Smooth muscle cell of the brain vasculature (primary cell): ENCODE measurements around the gene PHTF2.

Experiments
- DNase-seq: peaks from one replicate; pipeline ENCODE4 v3.0.0-alpha.2; 2012; ENCODE audit warnings: low read depth, low spot score

PHTF2 gene

GRCh38 chr7:77877791-77878190 lies 79.2 kb downstream of the PHTF2 start:
- no peak for DNase-seq

DNA sequence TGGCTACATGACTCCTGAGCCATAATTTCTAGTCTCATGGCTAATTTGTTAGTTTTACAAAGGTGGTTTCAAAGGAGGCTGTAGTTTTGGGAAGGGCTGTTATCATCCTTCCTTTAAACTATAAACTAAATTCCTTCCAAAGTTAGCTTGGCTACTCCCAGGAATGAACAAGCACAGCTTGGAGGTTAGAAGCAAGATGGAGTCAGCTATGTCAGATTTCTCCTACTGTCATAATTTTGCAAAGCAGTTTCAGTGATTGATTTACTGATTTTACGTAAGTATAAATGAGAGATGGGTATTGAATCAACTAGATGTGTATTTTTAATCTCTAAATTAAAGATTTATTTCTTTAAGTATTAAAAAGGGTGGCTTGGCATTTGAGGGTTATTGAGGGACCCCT lies 79.9 kb downstream of the PHTF2 start:
- DNase-seq = no peak

- DNase-seq = no peak
These were observed 80.7 kb downstream of the PHTF2 start for GRCh38 chr7:77879272-77879671.

- no peak for DNase-seq
These were observed 83.3 kb downstream of the PHTF2 start for GRCh38 chr7:77881871-77882270.

DNA sequence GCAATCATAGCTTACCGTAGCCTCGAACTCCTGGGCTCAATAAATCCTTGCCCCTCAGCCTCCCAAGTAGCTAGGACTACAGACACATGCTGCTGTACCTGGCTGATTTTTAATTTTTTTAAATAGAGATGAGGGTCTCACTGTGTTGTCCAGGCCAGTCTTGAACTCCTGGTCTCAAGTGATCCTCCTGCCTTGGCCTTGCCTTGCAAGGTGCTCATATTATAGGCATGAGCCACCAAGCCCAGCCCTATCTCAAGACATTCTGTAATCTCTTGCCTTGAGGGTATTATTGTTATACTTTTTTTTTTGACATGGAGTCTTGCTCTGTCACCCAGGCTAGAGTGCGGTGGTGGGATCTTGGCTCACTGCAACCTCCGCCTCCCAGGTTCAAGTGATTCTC lies 86.6 kb downstream of the PHTF2 start:
- no peak for DNase-seq

- DNase-seq = no peak
These were observed 89.0 kb downstream of the PHTF2 start for GRCh38 chr7:77887567-77887966.

GRCh38 chr7:77888998-77889397 lies 90.4 kb downstream of the PHTF2 start:
- no peak for DNase-seq

GRCh38 chr7:77893813-77894212 lies 95.2 kb downstream of the PHTF2 start:
- DNase-seq = no peak

- DNase-seq = no peak
These were observed 96.1 kb downstream of the PHTF2 start for GRCh38 chr7:77894574-77895091.

- DNase-seq = no peak
These were observed 97.3 kb downstream of the PHTF2 start for GRCh38 chr7:77895905-77896304.

DNA sequence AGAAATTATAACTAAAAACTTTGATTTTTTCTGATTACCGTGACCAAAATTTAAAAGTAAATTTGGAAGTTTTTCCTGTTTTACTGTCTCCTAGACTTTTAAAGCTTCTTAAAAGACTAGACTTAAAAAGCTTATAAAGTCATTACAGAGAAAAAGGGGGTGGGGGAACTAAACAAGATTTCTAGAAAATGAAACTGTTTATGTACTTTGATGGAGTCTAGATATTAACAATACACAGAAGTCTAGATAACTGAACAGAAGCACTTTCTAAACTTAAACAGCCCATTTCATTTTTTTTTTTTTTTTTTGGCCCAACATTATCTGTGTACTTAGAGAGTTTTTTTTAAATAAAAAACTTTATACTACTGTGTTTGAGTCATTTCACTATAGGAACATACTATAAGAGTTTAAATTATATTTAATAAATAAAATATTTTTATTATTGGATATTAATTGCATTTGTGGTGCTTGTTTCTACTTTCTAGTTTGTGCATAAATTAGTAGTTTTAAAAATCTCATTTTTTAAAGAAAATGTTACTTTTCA lies 98.5 kb downstream of the PHTF2 start:
- DNase-seq = no peak

- DNase-seq = no peak
These were observed 100.9 kb downstream of the PHTF2 start for GRCh38 chr7:77899516-77899915.

DNA sequence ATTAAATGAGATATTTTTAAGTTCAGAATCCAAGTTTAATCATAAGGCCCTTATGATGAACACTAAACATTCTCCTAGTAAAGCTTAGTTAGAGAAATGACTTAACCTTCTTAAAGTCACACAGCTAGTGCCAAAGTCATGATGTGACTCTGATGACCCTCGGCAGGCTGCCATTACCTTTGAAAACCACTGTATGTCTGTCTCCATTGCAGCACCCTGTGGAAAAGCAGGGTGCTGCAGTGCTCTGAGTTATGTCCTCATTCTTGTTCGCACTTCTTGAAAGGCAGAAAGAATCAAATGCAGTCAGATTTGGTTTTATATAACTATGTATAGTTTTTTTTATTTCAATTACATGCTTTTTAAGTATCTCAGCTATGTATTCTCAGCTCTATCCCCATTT lies 105.0 kb downstream of the PHTF2 start:
- DNase-seq = no peak

DNA sequence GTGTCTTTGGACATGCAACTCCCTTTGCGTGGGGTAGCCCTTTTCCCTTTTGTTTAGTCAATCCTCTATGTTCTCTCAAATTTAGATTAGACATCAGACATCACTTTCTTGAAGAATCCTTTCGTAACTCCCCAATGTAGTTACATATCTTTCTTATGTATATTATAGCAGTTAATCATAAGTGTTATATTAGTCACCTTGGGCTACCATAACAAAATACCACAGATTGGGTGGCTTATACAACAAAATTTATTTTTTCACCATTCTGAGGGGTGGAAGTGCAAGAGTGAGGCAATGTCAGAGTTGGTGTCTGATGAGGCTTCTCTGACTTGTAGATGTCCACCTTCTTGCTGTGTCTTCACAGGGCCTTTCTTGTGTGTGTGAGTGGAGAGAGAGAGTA lies 105.7 kb downstream of the PHTF2 start:
- no peak for DNase-seq

GRCh38 chr7:77907281-77907680 lies 108.7 kb downstream of the PHTF2 start:
- DNase-seq = no peak

- no peak for DNase-seq
These were observed 110.1 kb downstream of the PHTF2 start for GRCh38 chr7:77908664-77909063.

DNA sequence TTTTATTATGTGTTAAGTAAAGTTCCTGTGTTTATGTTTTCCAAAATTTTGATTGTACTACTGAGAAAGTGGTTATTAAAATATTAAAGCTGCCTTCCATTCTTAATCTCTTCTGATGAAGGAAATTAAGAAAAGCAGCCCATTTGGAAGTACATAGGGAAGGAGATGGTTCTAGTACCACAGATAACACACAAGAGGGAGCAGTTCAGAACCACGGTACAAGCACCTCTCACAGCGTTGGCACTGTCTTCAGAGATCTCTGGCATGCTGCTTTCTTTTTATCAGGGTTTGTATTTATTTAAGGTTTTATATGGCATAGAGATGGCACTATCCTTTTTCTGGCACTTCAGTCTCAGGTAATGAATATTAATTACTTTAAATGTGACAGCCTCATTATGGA lies 111.6 kb downstream of the PHTF2 start:
- DNase-seq = no peak

- DNase-seq = no peak
These were observed 113.7 kb downstream of the PHTF2 start for GRCh38 chr7:77912293-77912692.

GRCh38 chr7:77913977-77914607 lies 115.5 kb downstream of the PHTF2 start:
- no peak for DNase-seq

GRCh38 chr7:77917500-77918262 lies 119.1 kb downstream of the PHTF2 start:
- DNase-seq = no peak

- DNase-seq = no peak
These were observed 120.1 kb downstream of the PHTF2 start for GRCh38 chr7:77918676-77919075.

DNA sequence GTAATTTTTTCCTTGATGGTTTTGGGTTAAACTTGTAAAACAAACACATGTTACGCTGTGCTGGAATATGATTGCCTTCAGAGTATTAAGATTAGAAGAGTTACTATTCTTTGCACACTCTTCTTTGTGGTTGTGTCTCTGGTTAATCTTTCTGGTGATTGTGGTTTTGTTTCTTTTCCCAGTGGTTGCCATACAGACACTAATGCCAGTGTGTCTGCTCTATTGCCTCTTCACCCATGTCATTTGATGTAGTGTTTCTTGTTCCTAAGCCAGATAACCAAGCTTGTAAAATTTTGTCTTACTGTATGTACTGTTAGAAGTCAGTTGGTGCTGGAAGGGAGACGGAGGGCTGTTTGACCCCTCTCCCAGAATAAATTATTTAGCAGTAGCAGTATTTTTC lies 124.8 kb downstream of the PHTF2 start:
- no peak for DNase-seq

DNA sequence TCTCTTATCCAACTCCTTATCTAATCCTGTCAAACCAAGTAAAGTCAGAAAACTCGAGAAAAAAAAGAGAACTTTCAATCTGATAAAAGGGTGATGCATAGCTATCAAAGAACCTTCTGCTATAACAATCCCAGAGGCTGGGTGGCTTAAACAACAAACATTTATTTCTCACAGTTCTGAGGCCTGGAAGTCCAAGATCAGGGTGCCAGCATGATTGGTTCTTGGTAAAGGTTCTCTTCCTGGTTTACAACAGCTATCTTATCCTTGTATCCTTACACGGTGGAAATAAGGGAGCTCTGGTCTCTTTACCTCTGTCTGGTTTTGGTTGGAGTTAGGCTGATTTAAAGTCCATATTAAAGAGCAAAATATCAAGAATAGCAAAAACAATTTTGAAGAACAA lies 131.9 kb downstream of the PHTF2 start:
- no peak for DNase-seq
